ENCODE data around the gene TBL2. TPM values are rescaled to one million over a fixed set of nuclear protein-coding genes. Genes with fewer than 3 reads are reported as not detected.

TBL2 gene
- total RNA-seq, 1 donor from 2014 or later = 42.1 TPM

DNA sequence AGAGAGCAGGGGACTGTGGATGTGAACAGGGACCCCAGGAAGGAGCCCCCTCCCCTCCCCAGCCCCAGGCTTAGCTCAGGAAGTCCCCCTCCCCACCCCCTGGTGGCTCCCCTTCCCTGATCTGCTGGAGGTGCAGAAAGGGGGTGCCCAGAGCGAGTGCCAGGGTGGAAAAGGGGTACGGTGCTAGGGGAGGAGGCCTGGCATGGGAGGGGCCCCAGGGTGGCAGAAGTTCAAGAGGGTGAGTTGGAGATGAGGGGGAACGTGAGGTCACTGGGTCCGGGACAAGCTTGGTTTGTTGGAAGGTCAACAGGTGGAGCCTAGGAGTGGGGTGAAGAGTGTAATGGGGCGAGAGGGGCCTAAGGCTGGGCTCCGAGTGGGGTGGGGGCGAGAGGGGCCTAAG lies 21.5 kb upstream of the TBL2 start:
- TF ChIP-seq, protein P1, sequence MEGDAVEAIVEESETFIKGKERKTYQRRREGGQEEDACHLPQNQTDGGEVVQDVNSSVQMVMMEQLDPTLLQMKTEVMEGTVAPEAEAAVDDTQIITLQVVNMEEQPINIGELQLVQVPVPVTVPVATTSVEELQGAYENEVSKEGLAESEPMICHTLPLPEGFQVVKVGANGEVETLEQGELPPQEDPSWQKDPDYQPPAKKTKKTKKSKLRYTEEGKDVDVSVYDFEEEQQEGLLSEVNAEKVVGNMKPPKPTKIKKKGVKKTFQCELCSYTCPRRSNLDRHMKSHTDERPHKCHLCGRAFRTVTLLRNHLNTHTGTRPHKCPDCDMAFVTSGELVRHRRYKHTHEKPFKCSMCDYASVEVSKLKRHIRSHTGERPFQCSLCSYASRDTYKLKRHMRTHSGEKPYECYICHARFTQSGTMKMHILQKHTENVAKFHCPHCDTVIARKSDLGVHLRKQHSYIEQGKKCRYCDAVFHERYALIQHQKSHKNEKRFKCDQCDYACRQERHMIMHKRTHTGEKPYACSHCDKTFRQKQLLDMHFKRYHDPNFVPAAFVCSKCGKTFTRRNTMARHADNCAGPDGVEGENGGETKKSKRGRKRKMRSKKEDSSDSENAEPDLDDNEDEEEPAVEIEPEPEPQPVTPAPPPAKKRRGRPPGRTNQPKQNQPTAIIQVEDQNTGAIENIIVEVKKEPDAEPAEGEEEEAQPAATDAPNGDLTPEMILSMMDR (IDR thresholded peaks at IDR 0.05; ENCODE audit: unreplicated experiment) = no peak
- H3K27ac Mint-ChIP-seq = no peak overlapping the region
- H3K4me3 Mint-ChIP-seq (ENCODE audit: low read depth) = no peak overlapping the region
- H3K27me3 Mint-ChIP-seq = peaks cover 25% of the 10 kb centered on the region
- no peak for DNase-seq (ENCODE audit: low spot score, unreplicated experiment)
- no peaks in the 10 kb centered on the region for H3K9me3 Mint-ChIP-seq (ENCODE audit: low read depth)
- no peaks in the 10 kb centered on the region for H3K4me1 Mint-ChIP-seq (ENCODE audit: low read depth)
- H3K36me3 Mint-ChIP-seq (ENCODE audit: insufficient read depth) = no peaks in the 10 kb centered on the region

DNA sequence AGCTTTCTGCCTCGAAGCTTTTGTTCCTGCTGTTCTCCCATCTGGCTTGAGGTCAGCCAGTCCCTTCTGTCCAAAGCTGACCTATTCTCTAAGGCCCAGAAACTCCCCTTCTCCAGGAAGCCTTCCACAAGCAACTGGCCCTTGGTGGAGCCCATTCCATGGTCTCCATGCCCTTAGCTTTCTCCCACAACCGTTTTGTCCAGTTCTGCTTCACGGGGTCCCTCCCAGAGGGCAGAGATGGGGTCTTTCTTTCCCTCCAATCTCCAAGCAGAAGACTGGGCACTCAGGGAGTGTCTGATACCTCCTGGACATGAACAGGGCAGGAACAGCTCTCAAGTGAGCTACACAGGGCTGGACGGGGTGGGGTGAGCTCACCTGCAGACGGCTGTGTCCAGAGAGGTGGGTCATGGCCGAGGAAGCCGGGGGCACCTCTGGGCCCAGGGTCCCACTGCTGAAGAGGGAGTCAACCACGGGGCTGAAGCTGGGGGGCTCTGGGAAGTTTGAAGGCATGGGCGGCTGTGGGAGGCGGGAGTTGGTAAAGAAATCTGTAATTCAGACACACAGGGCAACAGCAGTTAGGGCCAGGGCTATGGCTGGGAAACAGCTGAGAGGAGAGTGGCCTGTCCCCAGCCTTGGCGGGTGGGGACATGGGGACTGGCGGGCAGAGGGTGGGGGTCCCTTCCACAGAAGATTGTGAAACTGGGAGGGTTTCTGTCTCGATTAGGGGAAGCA lies 20.9 kb upstream of the TBL2 start:
- Mint-ChIP-seq H3K27me3 (peaks cover 25% of the 10 kb centered on the region), H3K27ac (peak overlapping the region; percentile 18), H3K4me1 (ENCODE audit: low read depth) (no peaks in the 10 kb centered on the region), H3K4me3 (ENCODE audit: low read depth) (no peak overlapping the region), H3K36me3 (ENCODE audit: insufficient read depth) (no peaks in the 10 kb centered on the region), H3K9me3 (ENCODE audit: low read depth) (no peaks in the 10 kb centered on the region)
- DNase-seq (ENCODE audit: low spot score, unreplicated experiment) = no peak
- TF ChIP-seq, protein P1 (IDR thresholded peaks at IDR 0.05; ENCODE audit: unreplicated experiment) = no peak

DNA sequence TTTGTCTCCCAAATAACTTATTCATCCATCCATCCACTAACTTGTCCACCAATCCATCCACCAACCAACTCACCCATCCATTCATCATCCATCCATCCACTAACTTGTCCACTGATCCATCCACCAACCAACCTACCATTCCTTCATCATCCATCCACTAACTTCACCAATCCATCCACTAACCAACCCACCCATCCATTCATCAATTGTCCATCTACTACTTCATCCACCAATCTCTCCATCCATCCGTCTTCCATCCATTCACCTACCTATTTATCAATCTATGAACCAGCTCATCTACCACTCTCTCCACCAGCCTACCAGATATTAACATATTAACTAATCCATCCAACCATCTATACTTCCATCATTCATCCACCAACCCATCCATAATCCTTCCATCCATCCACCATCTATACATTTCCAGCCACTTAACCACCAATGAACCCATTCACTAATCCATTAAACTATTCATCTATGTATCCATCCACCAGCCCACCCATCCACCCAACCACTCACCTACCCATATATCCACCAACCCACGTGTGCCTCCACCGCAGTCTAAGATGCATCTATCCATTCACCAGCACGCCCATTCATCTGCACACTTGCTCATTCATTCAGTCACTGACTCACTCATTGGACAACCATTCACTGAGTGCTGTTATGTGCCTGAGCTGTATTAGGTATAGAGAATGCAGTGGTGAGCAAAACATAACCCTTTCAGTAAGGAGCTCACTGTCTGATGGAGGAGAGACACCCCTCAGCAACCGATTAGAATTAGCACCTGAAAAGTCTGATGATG lies 19.8 kb upstream of the TBL2 start:
- H3K9me3 Mint-ChIP-seq (ENCODE audit: low read depth) = no peaks in the 10 kb centered on the region
- H3K36me3 Mint-ChIP-seq (ENCODE audit: insufficient read depth) = no peaks in the 10 kb centered on the region

DNA sequence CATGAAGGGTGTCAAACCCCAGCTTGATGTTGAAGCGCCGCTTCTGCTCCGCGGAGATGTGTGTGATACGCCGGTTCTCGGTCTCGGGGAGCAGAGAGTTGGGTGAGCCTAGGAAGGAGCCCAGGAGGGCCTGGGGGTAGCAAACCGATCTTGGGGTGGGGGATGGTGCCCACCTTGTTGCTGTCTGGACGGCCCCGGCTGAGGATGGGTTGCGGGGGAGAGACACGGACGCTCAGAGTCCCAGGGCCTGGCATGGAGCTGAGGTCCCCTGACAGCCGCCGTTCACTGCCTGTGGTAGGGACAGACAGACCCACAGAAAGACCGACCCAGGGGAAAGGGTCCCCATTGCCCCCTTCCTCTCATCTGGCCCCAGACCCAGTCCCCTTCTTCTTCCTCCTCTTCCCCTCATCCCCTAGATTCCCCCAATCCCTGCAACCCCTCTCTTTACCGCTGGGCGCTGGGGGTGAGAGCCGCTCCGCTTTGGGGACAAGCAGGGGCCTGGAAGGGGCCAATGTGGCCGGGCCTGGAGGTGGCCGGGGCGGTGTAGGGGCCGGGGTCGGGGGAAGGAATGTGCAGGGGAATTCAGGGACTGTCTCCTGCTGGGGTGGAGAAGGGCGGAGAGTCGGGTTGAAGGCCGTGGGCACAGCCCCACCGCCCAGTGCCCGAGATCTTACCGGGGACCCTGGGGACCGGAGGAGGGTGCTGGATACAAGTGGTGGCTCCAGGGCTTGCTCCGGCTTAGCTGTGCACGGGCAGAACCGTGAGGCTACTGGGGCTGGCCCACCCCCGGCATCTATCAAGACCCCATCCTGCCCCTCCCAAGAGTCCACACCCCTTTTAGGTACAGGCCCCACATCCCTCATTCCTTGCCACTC lies 18.0 kb upstream of the TBL2 start:
- Mint-ChIP-seq H3K27me3 (peaks cover 22% of the 10 kb centered on the region), H3K36me3 (ENCODE audit: insufficient read depth) (no peaks in the 10 kb centered on the region), H3K9me3 (ENCODE audit: low read depth) (no peaks in the 10 kb centered on the region), H3K27ac (no peak overlapping the region), H3K4me3 (ENCODE audit: low read depth) (no peak overlapping the region), H3K4me1 (ENCODE audit: low read depth) (no peaks in the 10 kb centered on the region)
- TF ChIP-seq, protein P1 (IDR thresholded peaks at IDR 0.05; ENCODE audit: unreplicated experiment) = no peak
- DNase-seq (ENCODE audit: low spot score, unreplicated experiment) = no peak

More for the DNA sequence above, 19.8 kb upstream of the TBL2 start:
- Mint-ChIP-seq H3K4me1 (ENCODE audit: low read depth) (no peaks in the 10 kb centered on the region), H3K27ac (no peak overlapping the region), H3K27me3 (peaks cover 25% of the 10 kb centered on the region), H3K4me3 (ENCODE audit: low read depth) (no peak overlapping the region)
- TF ChIP-seq, protein P1 (IDR thresholded peaks at IDR 0.05; ENCODE audit: unreplicated experiment) = no peak
- DNase-seq (ENCODE audit: low spot score, unreplicated experiment) = no peak

DNA sequence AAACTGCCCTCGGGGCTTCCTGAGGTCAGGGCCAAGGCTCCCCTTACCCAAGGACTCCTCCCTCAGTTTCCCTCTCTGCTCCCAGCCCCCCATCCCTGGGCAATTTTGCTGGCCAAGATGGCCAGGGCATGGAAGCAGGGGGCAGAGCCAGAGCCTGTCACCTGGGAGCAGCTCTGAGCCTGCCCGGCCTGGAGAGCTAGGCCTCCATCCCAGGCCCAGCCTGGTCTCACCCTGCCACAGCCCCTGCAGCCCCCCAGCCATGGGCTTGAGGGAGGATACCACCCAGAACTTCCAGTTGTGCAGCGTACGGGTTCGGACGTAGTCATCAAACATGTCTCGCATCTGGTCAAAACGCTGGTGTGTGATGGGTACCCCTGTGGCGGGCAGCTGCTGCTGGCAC lies 17.0 kb upstream of the TBL2 start:
- Mint-ChIP-seq H3K27ac (no peak overlapping the region), H3K27me3 (peaks cover 22% of the 10 kb centered on the region)

More for the DNA sequence above, 17.0 kb upstream of the TBL2 start:
- Mint-ChIP-seq H3K36me3 (ENCODE audit: insufficient read depth) (no peaks in the 10 kb centered on the region), H3K4me1 (ENCODE audit: low read depth) (no peaks in the 10 kb centered on the region), H3K4me3 (ENCODE audit: low read depth) (no peak overlapping the region), H3K9me3 (ENCODE audit: low read depth) (no peaks in the 10 kb centered on the region)
- DNase-seq (ENCODE audit: low spot score, unreplicated experiment) = no peak
- TF ChIP-seq, protein P1 (IDR thresholded peaks at IDR 0.05; ENCODE audit: unreplicated experiment) = no peak

Data from progenitor cell of endocrine pancreas (in vitro differentiated cells).